GM12878 (cell line): ENCODE data around the gene ANKDD1A. TPM values are rescaled to one million over a fixed set of nuclear protein-coding genes. Genes with fewer than 3 reads are reported as not detected.

ENCODE experiments used
- ATAC-seq: fragments of 200-7000 bp; cut with Tn5 transposase; 3 replicates; pipeline ENCODE4 v1.9.1; 2020; ENCODE audit warnings: mild to moderate bottlenecking, moderate library complexity
- BruUV-seq: library from RNA; stranded (reverse); fragments of 400-500 nt; replicated peaks from 2 replicates; lab custom pipeline; 2021; lab: Mats Ljungman, UMichigan
- CTCF ChIA-PET: fragments of 300-600 bp; sonication (Branson Sonifier 250); formaldehyde crosslinking; extraction: SDS; loops from one replicate; lab custom pipeline; 2021; ENCODE audit warnings: inconsistent platforms; lab: Yijun Ruan, JAX
- POLR2A ChIA-PET: fragments of 350-600 bp; formaldehyde crosslinking; extraction: SDS; loops from one replicate; lab custom pipeline; 2021; ENCODE audit warnings: inconsistent platforms; lab: Charles Lee
- RAD21 ChIA-PET: fragments of 300-600 bp; sonication (Branson Sonifier 250); formaldehyde crosslinking; loops from one replicate; lab custom pipeline; 2023; ENCODE audit warnings: antibody characterized with exemption; ENCODE audit not compliant: unreplicated experiment; lab: Charles Lee
- SMC1A ChIA-PET: fragments of 300-600 bp; sonication (Branson Sonifier 250); formaldehyde crosslinking; loops from one replicate; lab custom pipeline; 2023; ENCODE audit not compliant: unreplicated experiment, uncharacterized antibody; lab: Charles Lee
- DNase-seq: peaks from one replicate; pipeline ENCODE4 v3.0.0-alpha.2; 2011; ENCODE audit warnings: low read depth, low spot score
- FAIRE-seq: peaks from 3 replicates; lab custom pipeline; 2011; peaks lifted over from hg19 to GRCh38; lab: Jason Lieb, UNC
- H2AFZ ChIP-seq: 2 replicates; pipeline ENCODE4 v1.6.0; 2011; ENCODE audit warnings: low read depth, low read length, control low read depth; ENCODE audit not compliant: control insufficient read depth
- H3K27ac ChIP-seq: 2 replicates; pipeline ENCODE4 v1.5.1; 2011; ENCODE audit warnings: control low read depth; ENCODE audit not compliant: control insufficient read depth, insufficient read depth
- H3K27me3 ChIP-seq, 2 experiments: replicated peaks in 1 of 2; 2 replicates each; pipeline versions ENCODE4 v1.6.0 to v1.6.1; 2011; ENCODE audit warnings: low read length in 1 of 2; ENCODE audit not compliant: control insufficient read depth in 2 of 2, insufficient read depth in 2 of 2
- H3K36me3 ChIP-seq, 2 experiments: 2 replicates each; pipeline ENCODE4 v1.5.1; 2011; ENCODE audit warnings: low read length in 1 of 2; ENCODE audit not compliant: control insufficient read depth in 2 of 2, insufficient read depth in 2 of 2
- H3K4me1 ChIP-seq: 2 replicates; pipeline ENCODE4 v1.6.1; 2011; ENCODE audit warnings: mild to moderate bottlenecking, low read length, moderate library complexity, mixed read lengths; ENCODE audit not compliant: control insufficient read depth, insufficient read depth
- H3K4me2 ChIP-seq: 2 replicates; pipeline ENCODE4 v1.6.0; 2011; ENCODE audit warnings: control low read depth; ENCODE audit not compliant: control insufficient read depth, insufficient read depth
- H3K4me3 ChIP-seq: fragments of 200-600 bp; sonication (generic); 2 replicates; pipeline ENCODE4 v1.5.1; 2016
- H3K79me2 ChIP-seq: 2 replicates; pipeline ENCODE4 v1.6.0; 2011; ENCODE audit warnings: low read length; ENCODE audit not compliant: control insufficient read depth, insufficient read depth
- H3K9ac ChIP-seq: 2 replicates; pipeline ENCODE4 v1.8.0; 2011; ENCODE audit warnings: low read length, control low read depth, mixed read lengths; ENCODE audit not compliant: control insufficient read depth, insufficient read depth
- H3K9me3 ChIP-seq: replicated peaks from 3 replicates; pipeline ENCODE4 v1.5.1; 2011; ENCODE audit warnings: mild to moderate bottlenecking, low read length; ENCODE audit not compliant: control insufficient read depth, insufficient read depth
- H4K20me1 ChIP-seq: 2 replicates; pipeline ENCODE4 v1.6.0; 2011; ENCODE audit not compliant: control insufficient read depth, insufficient read depth
- FOXM1 ChIP-seq: IDR thresholded peaks from 2 replicates; pipeline ENCODE4 v1.6.1; 2012; ENCODE audit warnings: low read depth, mild to moderate bottlenecking, inconsistent platforms, low read length, moderate library complexity
- IKZF1 ChIP-seq: fragments of 450-650 bp; conservative IDR thresholded peaks from 2 replicates; pipeline ENCODE4 v1.6.1; 2017; ENCODE audit warnings: antibody characterized with exemption, mild to moderate bottlenecking
- NR2F1 ChIP-seq: fragments of 450-650 bp; conservative IDR thresholded peaks from 2 replicates; pipeline ENCODE4 v1.6.1; 2017; ENCODE audit warnings: mild to moderate bottlenecking
- TCF7 ChIP-seq: IDR thresholded peaks from 2 replicates; pipeline ENCODE4 v1.6.1; 2014; ENCODE audit warnings: antibody characterized with exemption, borderline replicate concordance
- ZZZ3 ChIP-seq: IDR thresholded peaks from 2 replicates; pipeline ENCODE4 v1.6.1; 2011; ENCODE audit warnings: low read depth; ENCODE audit not compliant: control insufficient read depth, insufficient read length
- WGBS: methylation state at CpG from one replicate; pipeline ENCODE4 v1.1.6; 2016; ENCODE audit warnings: low lambda C conversion rate; ENCODE audit not compliant: insufficient replicate concordance, insufficient coverage; ENCODE audit errors: missing lambda C conversion rate; 5-methylcytosine and 5-hydroxymethylcytosine counted together
- in situ Hi-C: fragments of 300-500 bp; cut with MboI; formaldehyde crosslinking; loops from 9 replicates; pipeline ENCODE4 v1.14.3; 2018; ENCODE audit warnings: mixed read lengths
- intact Hi-C: fragments of 100-400 bp; cut with micrococcal nuclease; formaldehyde crosslinking; loops from one replicate; pipeline ENCODE4 v1.14.2; 2022; ENCODE audit not compliant: unreplicated experiment
- polyA plus RNA-seq, 11 experiments: library from polyadenylated mRNA; depleted of rRNA in 4 of 11; unstranded in 6 of 11; stranded (reverse) in 5 of 11; fragments of >200 nt; fragmentation: Nextera tagmentation in 4 of 11; fragmentation: Illumina TruSeq in 1 of 11; extraction: Ambion mirVana in 4 of 11; extraction: Trizol in 1 of 11; gene quantifications; 1 replicate in 1 of 11; 2 replicates in 10 of 11; pipeline versions ENCODE4 v1.2.1 to v1.2.3, GENCODE V29; 2011 to 2016; ENCODE audit warnings: inconsistent platforms in 2 of 11, missing spikeins in 2 of 11, low read depth in 1 of 11
- total RNA-seq, 4 experiments: library from RNA; depleted of rRNA in 3 of 4; stranded (reverse); fragments of >200 nt in 3 of 4; fragmentation: Illumina TruSeq in 1 of 4; extraction: Trizol in 1 of 4; gene quantifications; 2 replicates each; pipeline versions ENCODE4 v1.2.1 to v1.2.3, GENCODE V29; 2013 to 2021
- TF ChIP-seq, protein P1 (sequence below): fragments of 450-650 bp; IDR thresholded peaks from 2 replicates; pipeline ENCODE4 v1.6.1; 2014; ENCODE audit warnings: mild to moderate bottlenecking
- TF ChIP-seq, protein P2 (sequence below): fragments of 450-650 bp; IDR thresholded peaks from 2 replicates; pipeline ENCODE4 v1.6.1; 2017; ENCODE audit warnings: antibody characterized with exemption, mild to moderate bottlenecking, moderate library complexity
- TF ChIP-seq, protein P3 (sequence below): fragments of 450-650 bp; IDR thresholded peaks from 2 replicates; pipeline ENCODE4 v1.6.1; 2016; ENCODE audit warnings: mild to moderate bottlenecking
- TF ChIP-seq, protein P4 (sequence below): IDR thresholded peaks from 2 replicates; pipeline ENCODE4 v1.6.1; 2011; ENCODE audit warnings: low read depth, low read length, improper control_type of control experiment, borderline replicate concordance

Gene ANKDD1A
- total and polyA plus RNA-seq, 10 of the 15 experiments (the other 5 are each of a cell fraction or from before 2014, with no cell fraction given): 1.5 to 6.6 (median 4.1) TPM

DNA sequence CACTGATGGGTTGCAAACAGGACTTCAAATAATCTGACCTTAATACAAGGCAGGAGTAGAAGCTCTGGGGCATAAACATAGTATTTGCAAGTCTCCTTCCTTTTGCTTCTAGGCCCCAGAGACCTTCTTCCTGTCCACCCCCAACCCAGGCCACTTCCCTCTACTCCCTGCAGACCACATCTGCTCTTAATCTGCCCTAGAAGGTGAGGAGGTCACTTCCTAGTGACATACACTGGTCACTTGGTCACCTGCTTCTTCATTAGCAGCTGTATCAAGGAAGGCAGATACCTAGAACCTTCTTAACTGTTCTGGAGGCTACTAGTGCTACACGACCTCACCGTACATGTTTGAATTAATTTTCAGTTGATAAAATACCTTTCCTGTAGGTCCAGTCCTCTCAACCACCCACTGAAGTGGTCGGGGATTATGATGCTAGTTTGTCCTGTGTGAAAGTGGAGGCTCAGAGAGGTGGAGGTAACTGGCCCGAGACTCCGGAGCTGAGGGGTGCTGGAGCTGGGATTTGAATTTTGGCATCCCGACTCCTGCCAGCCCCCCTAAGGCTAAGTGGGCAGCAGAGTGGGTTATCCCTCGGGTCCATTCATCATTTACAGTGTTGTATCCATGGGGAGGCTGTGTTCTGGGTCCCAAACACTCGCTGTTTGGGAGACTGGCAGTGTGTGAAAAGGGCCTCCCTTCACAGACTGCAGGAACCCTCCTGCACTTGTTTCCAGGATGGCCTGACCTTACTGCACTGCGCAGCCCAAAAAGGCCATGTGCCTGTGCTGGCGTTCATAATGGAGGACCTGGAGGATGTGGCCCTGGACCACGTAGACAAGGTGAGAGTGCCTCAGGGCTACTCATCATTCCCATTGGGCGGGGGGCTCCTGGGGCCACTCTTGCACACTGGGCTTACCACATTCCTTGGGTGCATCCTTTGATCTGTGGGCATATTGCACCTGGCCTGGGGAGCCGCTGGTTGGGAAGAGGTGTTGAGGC is 13.9 kb downstream of the ANKDD1A start:
- Histone ChIP-seq H3K27me3 (no peaks in the 10 kb centered on the region), H3K79me2 (no peaks in the 10 kb centered on the region), H3K4me1 (peaks cover 27% of the 10 kb centered on the region), H3K4me2 (no peak overlapping the region), H3K4me3 (no peak overlapping the region), H3K36me3 (no peaks in the 10 kb centered on the region), H4K20me1 (no peaks in the 10 kb centered on the region), H2AFZ (no peak overlapping the region; the same call in 1 of the 2 replicates), H3K27ac (no peak overlapping the region), H3K9ac (no peak overlapping the region), H3K9me3 (no peaks in the 10 kb centered on the region)
- POLR2A ChIA-PET: no interaction called here
- TF ChIP-seq, protein P1, sequence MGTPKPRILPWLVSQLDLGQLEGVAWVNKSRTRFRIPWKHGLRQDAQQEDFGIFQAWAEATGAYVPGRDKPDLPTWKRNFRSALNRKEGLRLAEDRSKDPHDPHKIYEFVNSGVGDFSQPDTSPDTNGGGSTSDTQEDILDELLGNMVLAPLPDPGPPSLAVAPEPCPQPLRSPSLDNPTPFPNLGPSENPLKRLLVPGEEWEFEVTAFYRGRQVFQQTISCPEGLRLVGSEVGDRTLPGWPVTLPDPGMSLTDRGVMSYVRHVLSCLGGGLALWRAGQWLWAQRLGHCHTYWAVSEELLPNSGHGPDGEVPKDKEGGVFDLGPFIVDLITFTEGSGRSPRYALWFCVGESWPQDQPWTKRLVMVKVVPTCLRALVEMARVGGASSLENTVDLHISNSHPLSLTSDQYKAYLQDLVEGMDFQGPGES: no peak
- 0 out of 2 replicates have a peak, but pooled peaks have one; percentile 25 for TF ChIP-seq NR2F1
- ATAC-seq (no peak), FAIRE-seq (no peak), DNase-seq (no peak)
- RAD21 ChIA-PET: no interaction called here
- WGBS: 77% methylated on average over 13 of the region's 13 CpGs
- SMC1A ChIA-PET: no interaction called here
- CTCF ChIA-PET: interaction anchor here (0.7 to 1.0 kb wide), 2 partner anchors 11 to 83 kb away, joined by 4 to 5 read pairs; no protein-coding TSS in a partner anchor
- no TSS peak for BruUV-seq
- in situ Hi-C loops (no loop called here), intact Hi-C loops (no loop called here)

DNA sequence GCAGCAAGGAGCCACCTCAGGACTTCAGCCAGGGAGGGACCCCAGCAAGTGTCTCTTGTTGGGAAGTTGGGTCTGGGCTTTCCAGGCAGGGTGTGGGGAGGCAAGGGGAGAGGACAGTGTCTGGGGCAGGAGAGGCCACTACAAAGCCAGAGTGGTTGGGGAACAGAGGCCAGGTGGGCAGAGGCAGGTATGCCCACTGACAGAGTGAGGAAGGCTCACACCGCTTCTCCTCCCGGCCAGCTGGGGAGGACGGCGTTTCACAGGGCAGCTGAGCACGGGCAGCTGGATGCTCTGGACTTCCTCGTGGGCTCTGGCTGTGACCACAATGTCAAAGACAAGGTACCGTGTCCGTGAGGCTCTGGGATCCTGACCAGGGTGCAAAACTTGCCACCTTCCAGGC is 15.0 kb downstream of the ANKDD1A start:
- Histone ChIP-seq H3K4me2 (no peak overlapping the region), H3K79me2 (no peaks in the 10 kb centered on the region), H3K4me3 (no peak overlapping the region), H4K20me1 (no peaks in the 10 kb centered on the region), H3K4me1 (peaks cover 38% of the 10 kb centered on the region), H3K36me3 (no peaks in the 10 kb centered on the region), H2AFZ (no peak overlapping the region), H3K9ac (no peak overlapping the region), H3K27me3 (no peaks in the 10 kb centered on the region), H3K9me3 (no peaks in the 10 kb centered on the region), H3K27ac (no peak overlapping the region)
- WGBS: 95% methylated on average over 8 of the region's 8 CpGs
- POLR2A ChIA-PET: no interaction called here
- ATAC-seq (no peak), DNase-seq (no peak), FAIRE-seq (no peak)
- RAD21 ChIA-PET: no interaction called here
- SMC1A ChIA-PET: no interaction called here
- CTCF ChIA-PET: no interaction called here
- BruUV-seq: no TSS peak
- in situ Hi-C loops (no loop called here), intact Hi-C loops (no loop called here)
- no peak for TF ChIP-seq IKZF1
- TF ChIP-seq ZZZ3: no peak
- TF ChIP-seq, protein P2, sequence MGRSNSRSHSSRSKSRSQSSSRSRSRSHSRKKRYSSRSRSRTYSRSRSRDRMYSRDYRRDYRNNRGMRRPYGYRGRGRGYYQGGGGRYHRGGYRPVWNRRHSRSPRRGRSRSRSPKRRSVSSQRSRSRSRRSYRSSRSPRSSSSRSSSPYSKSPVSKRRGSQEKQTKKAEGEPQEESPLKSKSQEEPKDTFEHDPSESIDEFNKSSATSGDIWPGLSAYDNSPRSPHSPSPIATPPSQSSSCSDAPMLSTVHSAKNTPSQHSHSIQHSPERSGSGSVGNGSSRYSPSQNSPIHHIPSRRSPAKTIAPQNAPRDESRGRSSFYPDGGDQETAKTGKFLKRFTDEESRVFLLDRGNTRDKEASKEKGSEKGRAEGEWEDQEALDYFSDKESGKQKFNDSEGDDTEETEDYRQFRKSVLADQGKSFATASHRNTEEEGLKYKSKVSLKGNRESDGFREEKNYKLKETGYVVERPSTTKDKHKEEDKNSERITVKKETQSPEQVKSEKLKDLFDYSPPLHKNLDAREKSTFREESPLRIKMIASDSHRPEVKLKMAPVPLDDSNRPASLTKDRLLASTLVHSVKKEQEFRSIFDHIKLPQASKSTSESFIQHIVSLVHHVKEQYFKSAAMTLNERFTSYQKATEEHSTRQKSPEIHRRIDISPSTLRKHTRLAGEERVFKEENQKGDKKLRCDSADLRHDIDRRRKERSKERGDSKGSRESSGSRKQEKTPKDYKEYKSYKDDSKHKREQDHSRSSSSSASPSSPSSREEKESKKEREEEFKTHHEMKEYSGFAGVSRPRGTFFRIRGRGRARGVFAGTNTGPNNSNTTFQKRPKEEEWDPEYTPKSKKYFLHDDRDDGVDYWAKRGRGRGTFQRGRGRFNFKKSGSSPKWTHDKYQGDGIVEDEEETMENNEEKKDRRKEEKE: no peak
- TF ChIP-seq, protein P3, sequence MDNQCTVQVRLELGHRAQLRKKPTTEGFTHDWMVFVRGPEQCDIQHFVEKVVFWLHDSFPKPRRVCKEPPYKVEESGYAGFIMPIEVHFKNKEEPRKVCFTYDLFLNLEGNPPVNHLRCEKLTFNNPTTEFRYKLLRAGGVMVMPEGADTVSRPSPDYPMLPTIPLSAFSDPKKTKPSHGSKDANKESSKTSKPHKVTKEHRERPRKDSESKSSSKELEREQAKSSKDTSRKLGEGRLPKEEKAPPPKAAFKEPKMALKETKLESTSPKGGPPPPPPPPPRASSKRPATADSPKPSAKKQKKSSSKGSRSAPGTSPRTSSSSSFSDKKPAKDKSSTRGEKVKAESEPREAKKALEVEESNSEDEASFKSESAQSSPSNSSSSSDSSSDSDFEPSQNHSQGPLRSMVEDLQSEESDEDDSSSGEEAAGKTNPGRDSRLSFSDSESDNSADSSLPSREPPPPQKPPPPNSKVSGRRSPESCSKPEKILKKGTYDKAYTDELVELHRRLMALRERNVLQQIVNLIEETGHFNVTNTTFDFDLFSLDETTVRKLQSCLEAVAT: no peak
- TF ChIP-seq, protein P4, sequence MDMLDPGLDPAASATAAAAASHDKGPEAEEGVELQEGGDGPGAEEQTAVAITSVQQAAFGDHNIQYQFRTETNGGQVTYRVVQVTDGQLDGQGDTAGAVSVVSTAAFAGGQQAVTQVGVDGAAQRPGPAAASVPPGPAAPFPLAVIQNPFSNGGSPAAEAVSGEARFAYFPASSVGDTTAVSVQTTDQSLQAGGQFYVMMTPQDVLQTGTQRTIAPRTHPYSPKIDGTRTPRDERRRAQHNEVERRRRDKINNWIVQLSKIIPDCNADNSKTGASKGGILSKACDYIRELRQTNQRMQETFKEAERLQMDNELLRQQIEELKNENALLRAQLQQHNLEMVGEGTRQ: no peak
- TF ChIP-seq TCF7: no peak
- TF ChIP-seq FOXM1: no peak
